Measurements from ENCODE around the gene NPEPL1.

The NPEPL1 gene

GRCh38 chr20:58657986-58658385 is 34.6 kb upstream of the NPEPL1 start:
- DNase-seq (ENCODE audit: low spot score) = no peak

GRCh38 chr20:58658760-58659159 is 33.8 kb upstream of the NPEPL1 start:
- DNase-seq (ENCODE audit: low spot score) = no peak

GRCh38 chr20:58659841-58660240 is 32.8 kb upstream of the NPEPL1 start:
- DNase-seq (ENCODE audit: low spot score) = peak; percentile 30

- no peak for DNase-seq (ENCODE audit: low spot score)
Observed at GRCh38 chr20:58660855-58661597, 31.6 kb upstream of the NPEPL1 start.

GRCh38 chr20:58661598-58662473 is 30.8 kb upstream of the NPEPL1 start:
- DNase-seq (ENCODE audit: low spot score) = no peak

GRCh38 chr20:58664331-58664730 is 28.3 kb upstream of the NPEPL1 start:
- DNase-seq (ENCODE audit: low spot score) = no peak

- no peak for DNase-seq (ENCODE audit: low spot score)
Observed at GRCh38 chr20:58664883-58665282, 27.7 kb upstream of the NPEPL1 start.

GRCh38 chr20:58665606-58666005 is 27.0 kb upstream of the NPEPL1 start:
- DNase-seq (ENCODE audit: low spot score) = no peak

- DNase-seq (ENCODE audit: low spot score) = no peak
Observed at GRCh38 chr20:58666702-58667101, 25.9 kb upstream of the NPEPL1 start.

- no peak for DNase-seq (ENCODE audit: low spot score)
Observed at GRCh38 chr20:58667975-58668374, 24.6 kb upstream of the NPEPL1 start.

- DNase-seq (ENCODE audit: low spot score) = no peak
Observed at GRCh38 chr20:58668901-58669286, 23.7 kb upstream of the NPEPL1 start.

GRCh38 chr20:58669287-58670006 is 23.2 kb upstream of the NPEPL1 start:
- no peak for DNase-seq (ENCODE audit: low spot score)

- no peak for DNase-seq (ENCODE audit: low spot score)
Observed at GRCh38 chr20:58670102-58670501, 22.5 kb upstream of the NPEPL1 start.

- no peak for DNase-seq (ENCODE audit: low spot score)
Observed at GRCh38 chr20:58670659-58671058, 21.9 kb upstream of the NPEPL1 start.

GRCh38 chr20:58673119-58673518 is 19.5 kb upstream of the NPEPL1 start:
- DNase-seq (ENCODE audit: low spot score) = no peak

GRCh38 chr20:58675146-58675584 is 17.4 kb upstream of the NPEPL1 start:
- DNase-seq (ENCODE audit: low spot score) = no peak

- DNase-seq (ENCODE audit: low spot score) = no peak
Observed at GRCh38 chr20:58675641-58676040, 17.0 kb upstream of the NPEPL1 start.

- DNase-seq (ENCODE audit: low spot score) = no peak
Observed at GRCh38 chr20:58676161-58676560, 16.4 kb upstream of the NPEPL1 start.

GRCh38 chr20:58677079-58677604 is 15.5 kb upstream of the NPEPL1 start:
- no peak for DNase-seq (ENCODE audit: low spot score)

- DNase-seq (ENCODE audit: low spot score) = no peak
Observed at GRCh38 chr20:58677808-58678207, 14.8 kb upstream of the NPEPL1 start.

- no peak for DNase-seq (ENCODE audit: low spot score)
Observed at GRCh38 chr20:58678806-58679205, 13.8 kb upstream of the NPEPL1 start.

All from activated CD4-positive, alpha-beta T cell treated with anti-CD3 and anti-CD28 coated beads, Interleukin-2, Interleukin-4, amounts not matched to agents 100 ng/mL and 50 ng/mL, durations not matched to agents 16 hours and 8 hours (primary cell).